NCI-H2171 treated with DMSO at 0.1 percent for 48 hours (cell line): ENCODE measurements around the gene MAP10.
A peak's percentile ranks its signal among the peaks of the same experiment; 100 is the strongest.
"Not testable (repeated sequence)": the region's sequence is repeated elsewhere in the genome, so short reads cannot be mapped to it uniquely, and the experiment has no call there.

Experiments used
- DNase-seq: peaks from one replicate; lab custom pipeline; 2025; lab: John Stamatoyannopoulos, UW

Gene MAP10, protein sequence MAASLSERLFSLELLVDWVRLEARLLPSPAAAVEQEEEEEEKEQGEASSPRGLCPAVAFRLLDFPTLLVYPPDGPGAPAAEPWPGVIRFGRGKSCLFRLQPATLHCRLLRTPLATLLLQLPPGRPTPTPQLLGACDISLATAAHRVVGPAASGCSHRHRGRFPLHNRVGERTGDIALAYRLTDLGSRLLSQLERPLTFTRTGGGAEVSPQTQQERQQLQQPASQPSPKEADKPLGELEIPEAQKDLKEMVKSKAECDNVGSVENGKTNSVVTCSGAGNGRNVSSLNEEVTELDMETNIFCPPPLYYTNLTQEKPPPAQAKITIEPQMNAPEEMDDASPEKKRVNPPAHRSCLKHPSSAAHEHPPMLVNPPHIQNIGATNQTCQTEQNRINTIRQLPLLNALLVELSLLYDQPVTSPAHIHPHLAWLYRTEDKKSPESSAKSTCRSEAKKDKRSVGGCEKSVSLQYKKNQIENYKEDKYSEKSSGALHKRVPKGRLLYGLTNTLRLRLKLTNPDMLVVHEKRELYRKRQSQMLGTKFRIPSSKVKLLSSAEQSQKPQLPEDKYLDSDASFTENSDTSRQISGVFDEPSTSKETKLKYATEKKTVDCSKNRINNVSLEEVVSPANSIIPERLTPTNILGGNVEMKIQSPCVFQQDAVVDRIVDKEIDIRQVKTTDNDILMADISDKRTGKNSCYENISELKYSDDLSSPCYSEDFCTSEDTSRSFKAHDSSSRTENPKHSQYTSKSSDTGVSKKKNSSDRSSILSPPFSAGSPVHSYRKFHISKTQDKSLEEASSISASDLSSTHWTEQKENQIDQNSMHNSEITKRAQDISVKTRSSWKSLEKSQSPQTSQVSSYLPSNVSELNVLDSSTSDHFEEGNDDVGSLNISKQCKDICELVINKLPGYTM

DNA sequence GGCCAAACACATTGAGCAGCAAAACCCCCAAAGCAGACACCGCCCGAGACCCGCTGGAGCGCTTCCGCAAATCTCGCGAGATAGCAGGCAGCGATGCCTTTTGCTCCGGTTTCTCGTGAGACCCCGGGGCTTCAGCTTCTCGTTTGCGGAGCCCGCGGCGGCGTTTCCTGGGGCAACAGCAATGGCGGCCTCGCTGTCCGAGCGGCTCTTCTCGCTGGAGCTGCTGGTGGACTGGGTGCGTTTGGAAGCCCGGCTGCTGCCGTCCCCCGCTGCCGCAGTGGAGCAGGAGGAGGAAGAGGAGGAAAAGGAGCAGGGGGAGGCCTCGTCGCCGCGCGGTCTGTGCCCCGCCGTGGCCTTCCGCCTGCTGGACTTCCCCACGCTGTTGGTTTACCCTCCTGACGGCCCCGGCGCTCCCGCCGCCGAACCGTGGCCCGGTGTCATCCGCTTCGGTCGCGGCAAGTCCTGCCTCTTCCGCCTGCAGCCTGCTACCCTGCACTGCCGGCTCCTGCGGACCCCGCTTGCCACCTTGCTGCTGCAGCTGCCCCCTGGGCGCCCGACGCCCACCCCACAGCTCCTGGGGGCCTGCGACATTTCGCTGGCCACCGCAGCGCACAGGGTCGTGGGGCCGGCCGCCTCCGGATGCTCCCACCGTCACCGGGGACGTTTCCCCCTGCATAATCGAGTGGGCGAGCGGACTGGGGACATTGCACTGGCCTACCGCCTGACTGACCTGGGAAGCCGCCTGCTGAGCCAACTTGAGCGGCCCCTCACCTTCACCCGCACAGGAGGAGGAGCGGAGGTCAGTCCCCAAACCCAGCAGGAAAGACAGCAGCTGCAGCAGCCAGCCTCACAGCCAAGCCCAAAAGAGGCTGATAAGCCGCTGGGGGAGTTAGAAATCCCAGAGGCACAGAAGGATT is at the start of gene MAP10:
MAP10 (plus strand) TSS at position 148 of the 917 bp plus-strand sequence; CDS start at position 182, 34 bp downstream.
- peak; percentile 88 for DNase-seq

DNA sequence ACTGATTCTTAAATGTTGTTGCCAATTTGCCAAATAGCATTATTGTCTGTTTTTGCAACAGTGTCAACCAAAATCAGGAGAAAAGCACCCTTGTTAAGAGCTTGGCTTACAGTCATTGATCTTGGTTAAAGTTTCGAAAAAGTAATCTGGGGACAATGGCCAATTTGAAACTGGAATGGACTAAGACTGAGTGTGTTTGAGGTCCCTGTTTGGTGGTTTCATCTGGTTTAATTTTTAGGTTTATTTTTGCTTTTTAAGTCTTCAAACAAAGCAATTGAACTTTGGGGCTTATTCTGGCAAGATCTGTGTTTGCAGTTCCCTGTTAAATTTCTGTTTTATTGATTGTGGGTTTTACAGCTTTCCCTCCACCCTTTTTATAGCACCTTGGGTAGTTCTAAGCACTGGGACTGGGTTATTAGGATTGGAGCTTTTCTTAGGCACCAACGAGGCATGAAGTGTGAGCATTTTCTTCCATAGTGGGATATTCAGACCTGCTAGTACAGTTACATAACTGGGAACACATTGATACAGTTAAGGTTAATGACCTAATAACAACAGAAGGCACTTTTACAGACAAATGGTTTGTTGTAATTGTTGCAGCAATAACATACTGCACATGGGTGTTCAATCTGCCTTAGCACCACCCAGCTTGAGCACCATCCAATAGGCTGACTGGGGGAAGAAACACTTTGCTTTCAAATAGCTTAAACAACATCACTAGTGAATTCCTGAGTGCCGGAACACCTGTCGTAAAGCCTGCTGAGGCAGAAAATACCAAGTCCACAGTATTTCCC is 40.6 kb upstream of the MAP10 start:
- DNase-seq: peak; percentile 96

DNA sequence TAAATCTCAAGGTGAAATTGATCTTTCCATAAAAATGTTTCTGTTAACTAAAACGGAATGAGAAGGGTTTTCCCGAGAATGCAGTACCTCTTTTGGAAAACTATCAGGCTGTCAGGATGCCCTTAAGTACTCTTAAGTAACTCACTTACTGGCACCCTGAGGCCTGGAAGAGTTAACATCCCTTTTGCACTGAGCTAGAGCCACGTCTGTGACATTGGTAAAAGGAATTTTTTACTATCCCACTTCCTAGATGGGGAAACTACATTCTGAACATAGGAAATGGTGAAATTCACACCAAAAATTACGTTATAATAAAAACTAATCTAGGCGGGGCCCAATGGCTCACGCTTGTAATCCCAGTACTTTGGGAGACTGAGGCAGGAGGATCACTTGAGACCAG is 39.7 kb upstream of the MAP10 start:
- no peak for DNase-seq

DNA sequence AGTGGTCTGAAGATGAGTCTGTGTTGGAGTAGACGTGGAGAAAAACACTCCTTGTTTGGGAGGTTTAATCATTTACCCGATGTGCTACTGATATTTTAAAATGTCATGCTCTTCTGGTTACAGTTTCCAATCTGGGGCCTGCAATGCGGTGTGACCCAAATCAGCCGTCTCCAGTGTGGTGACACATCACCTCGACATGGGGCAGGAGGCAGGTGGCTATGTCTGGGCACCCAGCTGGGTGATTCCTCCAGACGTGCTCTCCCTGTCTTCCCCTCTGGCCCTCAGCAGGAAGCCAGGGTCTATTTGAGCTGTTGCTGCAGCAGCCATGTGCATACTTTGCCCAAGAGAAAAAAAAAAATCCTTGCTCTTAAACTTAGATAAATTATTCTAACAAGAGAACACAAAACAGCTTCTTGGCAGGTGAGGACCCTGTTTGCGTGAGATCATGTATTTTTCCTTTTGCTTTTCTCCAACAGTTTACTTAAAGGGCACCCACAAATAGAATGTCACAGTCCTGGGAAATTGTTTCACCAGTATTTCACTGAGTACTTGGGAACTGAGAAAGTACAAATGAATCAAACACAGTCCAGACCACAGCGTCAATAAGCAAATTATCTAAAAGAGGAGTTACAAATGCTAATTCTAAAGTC is 38.9 kb upstream of the MAP10 start:
- DNase-seq: peak; percentile 47

DNA sequence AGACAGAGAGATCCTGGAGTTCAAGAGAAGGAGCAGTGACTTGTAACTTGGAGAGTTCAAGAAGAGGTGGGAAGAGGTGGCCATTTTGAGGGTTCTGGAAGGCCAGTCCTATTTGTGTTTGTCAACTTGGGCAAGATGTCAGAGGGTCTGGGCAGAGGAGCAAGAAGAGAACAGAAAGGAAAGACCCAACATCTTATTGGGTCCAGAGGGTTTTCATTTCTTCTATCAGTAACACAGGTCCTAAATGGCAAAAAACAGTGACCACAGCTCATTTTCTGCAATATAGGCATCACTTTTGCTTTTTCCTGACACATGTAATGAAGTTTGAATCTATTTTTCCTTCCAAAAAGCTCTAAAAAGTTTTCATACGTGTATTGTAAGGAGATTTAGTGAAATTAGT is 38.3 kb upstream of the MAP10 start:
- DNase-seq: no peak

DNA sequence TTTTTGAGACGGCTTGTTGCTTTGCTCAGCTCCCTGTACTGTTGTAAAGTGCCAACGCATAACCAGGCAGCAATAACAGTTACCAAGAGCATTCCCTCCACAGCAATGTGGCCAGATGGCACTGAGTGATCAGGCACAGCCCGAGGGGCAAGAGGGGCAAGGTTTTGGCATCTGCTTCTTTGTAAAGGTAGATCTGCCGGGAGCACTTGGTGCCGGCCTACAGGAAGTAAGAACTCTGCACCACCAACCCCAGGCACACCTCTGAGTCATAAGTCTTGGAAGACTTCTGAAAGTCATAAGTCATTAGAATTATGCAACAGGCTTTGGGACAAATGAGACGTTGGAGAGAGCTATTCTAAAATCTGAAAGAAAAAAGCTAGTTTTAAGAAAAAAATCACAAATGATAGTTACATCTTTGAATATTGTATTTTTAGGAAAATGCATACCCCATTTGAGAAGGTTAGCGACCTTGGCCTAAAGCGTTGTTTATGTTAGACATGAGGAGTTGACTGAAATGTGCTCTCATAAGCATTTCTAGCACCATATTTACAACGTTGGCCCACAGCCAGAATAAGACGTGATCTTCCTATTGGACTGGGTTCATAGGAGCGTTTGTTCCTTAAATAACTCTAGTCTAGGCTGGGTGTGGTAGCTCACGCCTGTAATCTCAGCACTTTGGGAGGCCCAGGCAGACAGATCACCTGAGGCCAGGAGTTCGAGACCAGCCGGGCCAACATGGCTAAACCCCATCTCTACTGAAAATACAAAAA is 37.7 kb upstream of the MAP10 start:
- peak; percentile 76 for DNase-seq

DNA sequence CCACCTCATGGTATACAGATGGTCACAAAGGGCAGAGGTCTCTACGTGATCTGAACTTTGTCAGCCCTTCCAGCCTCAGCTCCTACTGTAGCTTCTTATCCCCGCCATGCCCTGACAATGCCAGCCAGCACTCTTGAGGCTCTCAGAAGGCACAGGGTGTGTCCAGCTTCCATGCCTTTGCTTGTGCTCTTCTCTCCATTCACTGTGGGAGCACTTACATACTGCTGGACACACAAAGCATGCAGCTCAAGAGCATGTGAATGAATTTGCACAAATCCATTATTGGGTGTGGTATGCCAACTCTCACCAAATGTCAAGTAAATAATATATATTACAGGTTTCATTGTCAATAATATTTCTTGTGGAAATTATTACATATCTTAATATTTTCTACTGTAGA is 36.4 kb upstream of the MAP10 start:
- no peak for DNase-seq

DNA sequence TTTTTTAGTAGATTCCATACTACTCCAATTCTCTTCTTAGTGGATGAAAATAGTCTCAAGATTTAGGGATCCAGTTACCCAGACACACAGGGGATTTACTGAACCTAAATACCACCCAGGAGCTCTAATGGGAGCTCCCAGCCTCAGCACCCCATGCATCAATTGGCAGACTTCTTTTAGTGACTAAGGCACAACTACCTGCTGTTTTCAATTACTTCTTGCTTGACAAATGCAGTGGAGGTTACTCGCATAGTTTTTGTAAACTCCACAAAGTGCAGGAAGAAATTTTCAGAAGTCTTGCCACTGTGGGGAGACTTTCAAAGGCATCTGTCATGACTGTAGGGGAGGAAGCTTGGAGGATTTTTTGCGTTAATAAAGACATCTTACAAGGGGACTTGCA is 35.5 kb upstream of the MAP10 start:
- DNase-seq: peak; percentile 44

DNA sequence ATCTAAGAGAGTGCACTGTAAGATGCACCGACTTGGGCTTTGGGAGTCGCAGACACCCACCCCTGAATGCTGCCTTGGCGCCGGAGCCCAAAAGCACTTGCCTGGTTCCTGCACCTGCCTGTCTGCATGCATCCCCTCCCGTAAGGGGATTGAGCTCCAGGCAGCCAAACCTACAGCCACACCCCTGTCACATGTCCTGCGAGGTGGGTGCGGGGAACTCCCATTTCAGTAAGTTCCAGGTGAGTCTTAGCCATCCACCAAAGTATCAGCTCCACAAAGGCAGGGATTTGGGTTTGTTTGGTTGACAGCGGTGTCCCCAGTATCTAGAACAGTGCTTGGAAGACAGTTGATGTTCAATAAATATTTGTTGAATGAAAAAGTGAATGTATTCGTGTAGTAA is 31.5 kb upstream of the MAP10 start:
- no peak for DNase-seq

DNA sequence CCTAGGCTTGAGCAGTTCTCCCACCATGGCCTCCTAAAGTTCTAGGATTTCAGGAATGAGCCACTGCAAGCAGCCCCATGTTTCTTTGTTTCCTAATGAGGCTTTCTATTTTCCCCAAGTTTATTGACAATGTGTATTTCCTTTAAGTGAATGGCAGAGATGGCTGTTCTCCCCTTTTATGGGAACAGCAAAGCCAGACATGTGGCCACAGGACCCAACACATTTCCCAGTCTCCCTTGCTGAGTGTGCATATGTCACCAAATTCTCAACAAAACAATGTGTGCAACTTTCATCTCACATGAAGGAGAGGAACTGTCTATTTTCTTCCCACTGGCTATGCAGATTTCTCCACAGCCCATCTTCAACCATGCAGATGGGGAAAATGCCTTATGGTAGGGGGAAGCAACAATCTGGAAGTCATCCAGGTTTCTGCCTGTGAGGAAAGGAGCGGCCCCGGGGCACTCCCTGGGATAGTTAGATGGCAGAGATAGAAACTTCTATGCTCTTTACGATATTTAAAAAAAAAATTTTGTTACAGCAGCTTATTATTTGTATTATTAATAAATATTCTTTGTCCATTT is 28.6 kb upstream of the MAP10 start:
- peak; percentile 63 for DNase-seq

DNA sequence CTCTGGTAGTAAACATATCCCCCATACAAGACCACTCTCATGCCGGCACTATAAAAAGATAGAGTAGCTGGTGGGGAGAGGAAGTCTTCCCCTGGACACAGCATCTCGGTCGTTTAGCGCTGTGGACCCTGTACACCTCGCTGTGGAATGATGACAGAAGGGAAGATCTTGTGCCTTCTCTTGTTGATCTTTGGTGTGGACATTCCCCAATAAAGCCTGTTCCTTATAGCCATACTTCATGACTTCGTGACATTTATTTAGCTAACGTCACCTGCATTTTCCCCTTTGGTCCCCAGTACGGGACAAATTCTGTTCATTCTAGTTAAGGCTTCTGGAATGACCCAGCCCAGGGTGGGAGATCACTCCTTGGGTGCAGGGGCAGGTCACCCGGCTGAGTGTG is 24.9 kb upstream of the MAP10 start:
- no peak for DNase-seq

DNA sequence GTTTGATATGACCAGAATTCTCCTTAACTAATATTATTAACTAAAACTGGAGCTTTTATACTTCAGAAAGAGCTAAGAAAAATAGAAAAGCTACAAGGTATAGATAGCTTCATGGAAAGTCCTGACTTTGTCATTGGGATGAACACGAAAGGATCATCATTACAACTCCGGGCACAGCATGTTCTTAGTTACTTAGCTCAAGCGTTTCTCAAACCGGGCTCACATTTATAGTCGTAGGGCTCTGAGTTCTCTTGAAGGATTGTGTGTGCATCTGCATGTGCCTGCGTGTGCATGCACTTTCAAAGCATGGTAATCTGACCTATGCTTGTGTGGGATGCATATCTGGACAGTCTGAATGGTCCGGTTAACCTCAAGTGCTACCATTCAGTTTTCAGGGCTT is 20.4 kb upstream of the MAP10 start:
- DNase-seq: no peak

DNA sequence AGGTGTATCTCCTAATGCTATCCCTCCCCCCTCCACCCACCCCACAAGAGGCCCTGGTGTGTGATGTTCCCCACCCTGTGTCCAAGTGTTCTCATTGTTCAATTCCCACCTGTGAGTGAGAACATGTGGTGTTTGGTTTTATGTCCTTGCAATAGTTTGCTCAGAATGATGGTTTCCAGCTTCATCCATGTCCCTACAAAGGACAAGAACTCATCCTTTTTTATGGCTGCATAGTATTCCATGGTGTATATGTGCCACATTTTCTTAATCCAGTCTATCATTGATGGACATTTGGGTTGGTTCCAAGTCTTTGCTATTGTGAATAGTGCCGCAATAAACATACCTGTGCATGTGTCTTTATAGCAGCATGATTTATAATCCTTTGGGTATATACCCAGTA is 19.6 kb upstream of the MAP10 start:
- not testable (repeated sequence) for DNase-seq

DNA sequence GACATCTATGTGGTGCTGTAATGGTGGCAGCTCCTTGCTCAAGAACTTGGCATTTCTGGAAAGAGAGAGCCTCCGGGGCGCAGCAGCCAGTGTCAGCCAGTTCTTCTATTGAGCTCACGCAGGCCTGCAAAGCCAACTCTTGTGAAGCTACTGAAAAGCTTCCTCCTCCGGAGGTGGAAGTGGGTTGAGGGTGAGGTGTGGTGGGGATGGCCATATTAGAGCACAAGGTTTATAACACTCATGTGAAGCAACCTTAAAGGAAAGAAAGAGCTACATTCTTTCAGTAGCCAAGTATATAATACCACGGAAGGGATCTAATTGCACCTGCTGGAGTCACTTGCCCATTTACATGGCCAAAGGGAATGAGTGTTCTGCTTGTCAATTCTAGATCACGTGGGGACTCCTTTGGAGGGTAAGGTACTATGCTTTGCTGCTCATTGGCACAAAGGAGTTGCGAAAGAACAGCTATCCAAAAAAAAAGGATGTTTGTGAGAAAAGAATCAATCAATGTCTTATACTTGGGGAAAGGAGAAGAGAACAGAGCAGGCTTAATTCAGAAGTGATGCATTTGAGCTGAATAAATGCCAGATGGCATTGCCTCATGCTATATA is 18.3 kb upstream of the MAP10 start:
- DNase-seq: peak; percentile 29

DNA sequence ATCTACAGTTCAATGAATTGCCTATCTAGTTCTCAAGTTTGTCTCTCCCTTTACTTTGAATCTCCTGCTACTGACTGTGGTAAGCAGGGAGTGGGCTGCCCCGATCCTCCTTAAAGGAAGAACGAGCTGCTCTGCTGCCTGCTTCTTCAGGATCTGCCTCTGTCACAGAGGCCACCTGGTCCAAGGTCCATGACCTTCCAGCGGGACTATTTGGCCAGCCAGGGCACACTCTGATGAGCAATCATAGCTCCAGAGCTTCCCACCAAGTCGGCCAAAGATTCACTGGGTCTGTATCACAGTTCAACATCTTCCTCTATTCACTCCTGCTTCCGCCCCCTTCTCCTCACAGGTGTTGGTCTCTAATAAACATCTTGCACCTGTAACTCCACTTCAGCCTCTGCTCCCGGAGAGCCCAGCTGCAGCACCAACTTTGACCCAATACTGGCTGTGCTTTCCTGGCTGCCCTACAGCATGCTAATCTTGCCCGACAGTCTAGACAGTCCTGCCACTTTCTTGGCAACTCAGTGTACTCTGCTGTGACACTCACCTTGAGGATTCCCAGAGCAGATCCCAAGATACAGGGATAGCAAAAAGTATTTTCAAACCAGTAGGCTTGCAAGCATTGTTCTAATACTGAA is 16.9 kb upstream of the MAP10 start:
- no peak for DNase-seq

DNA sequence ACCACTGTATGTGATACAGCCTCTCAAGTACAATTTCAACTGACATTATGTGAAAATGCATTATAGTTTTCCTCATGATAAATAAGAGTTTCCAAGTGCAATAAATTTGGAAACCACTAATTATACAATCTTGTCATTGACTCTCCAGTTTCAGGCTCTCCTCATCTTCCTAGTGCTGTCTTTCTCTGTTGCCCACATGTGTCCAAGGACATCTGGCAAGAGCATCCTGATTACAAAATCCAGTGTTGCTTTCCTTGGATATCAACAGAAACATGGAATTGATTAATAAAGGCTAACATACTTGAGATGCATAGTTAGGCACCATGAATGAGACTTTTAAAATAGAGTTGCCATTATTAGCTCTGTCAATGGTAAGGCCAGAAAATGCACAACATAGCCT is 15.6 kb upstream of the MAP10 start:
- no peak for DNase-seq

DNA sequence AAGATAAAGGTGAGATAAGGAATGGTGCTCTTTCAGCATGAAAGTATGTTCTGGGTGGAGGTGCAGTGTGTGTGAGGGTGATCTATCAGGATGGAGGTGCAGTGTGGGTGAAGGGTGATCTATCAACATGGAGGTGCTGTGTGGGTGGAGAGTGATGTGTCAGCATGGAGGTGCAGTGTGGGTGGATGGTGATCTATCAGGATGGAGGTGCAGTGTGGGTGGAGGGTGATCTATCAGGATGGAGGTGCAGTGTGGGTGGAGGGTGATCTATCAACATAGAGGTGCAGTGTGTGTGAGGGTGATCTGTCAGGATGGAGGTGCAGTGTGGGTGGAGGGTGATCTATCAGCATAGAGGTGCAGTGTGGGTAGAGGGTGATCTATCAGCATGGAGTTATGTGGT is 12.3 kb upstream of the MAP10 start:
- no peak for DNase-seq

DNA sequence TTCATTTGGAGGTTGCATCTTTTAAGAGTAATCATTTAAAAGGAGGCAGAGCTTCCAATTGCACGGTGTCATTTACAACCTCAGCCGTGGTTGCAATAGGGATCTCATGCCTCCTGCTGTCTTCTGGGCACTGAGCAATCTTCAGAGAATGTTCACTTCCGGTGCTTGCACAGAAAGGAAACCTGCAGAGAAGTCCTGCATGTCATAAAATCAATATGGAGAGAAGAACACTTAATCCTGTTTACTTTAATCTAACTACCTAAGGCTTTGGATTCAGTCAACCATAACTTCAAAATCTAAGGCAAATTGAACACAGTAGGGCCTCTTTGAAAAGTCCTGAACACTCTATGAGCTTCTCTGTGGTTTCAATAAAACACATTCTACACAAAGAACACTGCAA is 11.3 kb upstream of the MAP10 start:
- peak; percentile 21 for DNase-seq
